HG03354 (cell line): ENCODE data around the gene GHRL.
"Not testable (repeated sequence)": the region's sequence is repeated elsewhere in the genome, so short reads cannot be mapped to it uniquely, and the experiment has no call there.

Experiments used
- ATAC-seq: cut with Tn5 transposase; IDR thresholded peaks from one replicate; pipeline ENCODE4 v1.9.1; 2021; ENCODE audit warnings: mild to moderate bottlenecking; ENCODE audit not compliant: unreplicated experiment, poor library complexity, severe bottlenecking

The GHRL gene

DNA sequence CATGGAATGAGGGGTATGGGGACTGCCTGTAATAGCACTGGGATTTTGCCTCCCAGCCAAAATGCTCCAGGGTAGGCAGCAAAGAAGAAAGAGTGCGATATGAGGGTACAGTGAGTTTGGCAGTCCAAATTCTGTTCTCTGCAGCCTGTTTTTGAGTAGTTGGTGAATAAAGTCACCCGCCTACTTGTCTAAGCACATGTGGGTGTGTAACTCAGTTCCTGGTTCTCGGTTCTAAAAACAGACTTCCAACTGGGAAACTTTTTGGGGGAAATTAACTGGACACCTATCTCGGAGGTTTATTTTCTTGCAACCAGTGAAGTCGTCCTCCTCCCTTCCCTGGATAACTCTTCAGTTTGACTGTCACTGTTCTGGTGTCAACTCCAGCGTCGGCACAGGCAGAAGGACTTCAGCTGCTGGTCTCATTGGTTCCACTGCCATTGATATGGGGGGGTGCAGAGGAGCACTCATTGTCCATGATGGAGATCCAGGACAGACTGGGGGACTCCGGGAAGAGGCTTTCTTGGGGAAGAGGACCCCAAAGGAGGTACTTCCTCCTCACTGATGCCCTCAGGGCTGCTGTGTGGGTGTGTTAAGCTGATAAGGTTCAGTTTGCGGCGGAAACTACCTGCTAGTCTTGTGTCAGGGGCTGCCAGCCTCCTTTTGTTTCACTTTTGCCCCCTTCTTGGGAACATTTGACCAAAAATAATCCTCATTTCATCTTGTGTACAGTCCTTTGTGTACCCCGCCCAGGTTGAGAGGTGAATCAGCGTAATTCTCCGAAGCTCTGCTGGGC lies 13.2 kb downstream of the GHRL start:
- ATAC-seq, result no peak

DNA sequence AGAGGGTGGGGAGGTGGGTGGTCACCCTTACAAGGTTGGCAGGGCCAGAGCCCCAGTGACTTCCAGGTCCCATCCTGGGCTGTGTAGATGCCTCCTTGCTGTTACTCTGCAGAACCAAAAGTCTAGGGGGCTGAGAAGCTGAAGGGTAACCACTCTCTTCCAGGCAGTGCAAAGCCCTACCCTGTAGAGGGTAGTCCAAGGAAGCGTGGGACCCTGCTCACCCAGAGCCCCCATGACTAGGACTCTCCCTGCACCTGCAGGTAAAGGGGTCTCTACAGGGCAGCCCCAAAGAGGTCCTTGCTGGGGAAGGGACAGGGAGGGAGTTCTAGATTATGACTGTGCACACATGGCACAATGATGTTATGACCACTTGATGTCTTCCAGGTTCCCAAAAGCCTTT lies 14.2 kb downstream of the GHRL start:
- no peak for ATAC-seq

DNA sequence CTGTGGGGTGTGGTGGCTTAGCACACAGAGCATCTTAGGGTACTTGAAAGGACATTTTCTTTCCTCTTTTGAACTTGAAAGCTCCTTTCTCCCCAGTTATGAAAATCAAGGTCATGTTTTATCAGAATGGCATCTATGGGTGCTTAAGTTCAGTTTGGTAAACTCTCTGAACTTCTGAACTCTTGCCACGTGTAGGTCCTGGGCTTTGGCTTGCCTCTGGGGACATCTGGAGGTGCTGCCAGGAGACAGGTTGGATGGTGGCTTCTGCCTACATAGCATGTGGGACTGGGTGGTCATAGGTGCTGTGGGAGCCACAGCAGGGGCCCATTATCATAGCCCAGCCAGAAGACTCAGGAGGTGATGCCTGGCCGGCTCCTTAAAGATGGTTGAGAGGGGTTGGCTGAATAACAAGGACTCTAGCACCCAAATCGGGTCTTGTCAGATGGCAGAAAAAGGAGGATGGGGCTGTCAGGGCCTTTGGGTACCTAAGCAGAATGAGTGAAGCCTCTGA lies 15.6 kb downstream of the GHRL start:
- ATAC-seq, result no peak

DNA sequence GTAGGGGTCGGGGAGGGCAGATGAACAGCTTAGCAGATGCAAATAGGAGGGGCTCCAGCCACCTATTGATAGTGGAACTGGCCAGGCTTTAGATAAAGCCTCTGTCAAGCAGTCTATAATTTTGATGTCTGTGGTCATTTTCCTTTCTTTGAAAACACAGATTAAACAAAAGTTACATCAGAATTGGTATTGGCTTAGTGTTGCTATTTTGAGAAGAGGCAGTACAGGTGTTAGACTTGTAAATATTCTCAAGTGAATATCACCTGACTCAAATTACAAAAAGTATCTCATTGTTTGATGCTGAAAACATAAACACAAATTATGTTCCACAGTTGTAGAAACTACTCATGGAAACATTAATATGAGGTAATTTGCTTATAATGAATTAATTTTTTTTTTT lies 18.1 kb downstream of the GHRL start:
- ATAC-seq, result no peak

DNA sequence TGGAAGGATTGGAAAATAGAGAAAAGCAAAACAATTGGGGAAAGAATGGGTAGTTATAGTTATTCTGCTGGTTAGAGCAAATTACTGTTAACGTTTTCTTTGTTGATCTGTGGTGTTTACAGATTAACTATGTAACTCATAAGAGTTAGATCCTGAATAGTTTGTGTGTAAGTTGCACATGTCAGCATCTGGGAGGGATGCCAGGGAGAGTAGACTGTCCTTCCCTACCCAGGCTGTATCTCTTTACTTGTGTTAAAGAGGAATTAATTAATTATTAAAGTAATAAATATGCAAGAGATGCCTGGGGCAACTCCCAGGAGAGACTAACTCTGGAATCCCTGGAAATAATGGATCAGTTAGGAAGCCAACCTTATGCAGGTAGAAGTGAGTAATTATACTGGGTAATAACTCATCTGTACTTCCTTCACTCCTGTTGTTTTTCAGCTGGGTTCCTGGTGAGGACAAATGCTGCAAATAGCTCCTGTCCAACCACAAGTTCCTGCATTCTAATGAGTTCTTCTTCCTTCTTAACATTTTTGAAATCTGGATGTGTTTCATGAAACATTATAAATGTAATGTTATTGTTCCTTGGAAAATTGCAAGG lies 18.9 kb downstream of the GHRL start:
- no peak for ATAC-seq

DNA sequence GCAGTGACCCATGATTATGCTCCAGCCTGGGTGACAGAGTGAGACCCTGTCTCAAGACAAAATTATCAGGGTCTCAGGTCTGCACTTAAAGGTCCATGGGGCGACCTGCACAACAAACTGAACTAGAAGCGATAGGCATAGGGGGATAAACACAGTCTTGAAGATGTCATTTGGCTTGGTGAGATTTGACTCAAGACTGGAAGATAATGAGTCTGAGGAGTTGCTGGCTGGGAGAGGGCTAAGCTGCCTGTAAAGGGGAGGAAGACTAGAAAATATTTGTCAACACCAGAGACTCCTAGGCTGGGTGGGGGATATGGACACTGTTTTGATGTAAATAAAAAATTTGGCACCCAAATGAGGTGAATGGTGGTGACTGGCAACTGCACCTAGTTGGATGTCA lies 19.8 kb downstream of the GHRL start:
- no peak for ATAC-seq

DNA sequence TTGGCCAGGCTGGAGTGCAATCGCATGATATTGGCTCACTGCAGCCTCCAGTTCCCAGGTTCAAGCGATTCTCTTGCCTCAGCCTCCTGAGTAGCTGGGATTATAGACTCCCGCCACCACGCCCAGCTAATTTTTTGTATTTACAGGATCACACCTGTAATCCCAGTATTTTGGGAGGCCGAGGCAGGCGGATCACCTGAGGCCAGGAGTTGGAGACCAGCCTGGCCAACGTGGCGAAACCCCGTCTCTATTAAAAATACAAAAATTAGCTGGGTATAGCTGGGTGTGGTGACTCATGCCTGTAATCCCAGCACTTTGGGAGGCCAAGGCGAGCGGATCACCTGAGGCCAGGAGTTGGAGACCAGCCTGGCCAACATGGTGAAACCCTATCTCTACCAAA lies 20.3 kb downstream of the GHRL start:
- ATAC-seq, result not testable (repeated sequence)

DNA sequence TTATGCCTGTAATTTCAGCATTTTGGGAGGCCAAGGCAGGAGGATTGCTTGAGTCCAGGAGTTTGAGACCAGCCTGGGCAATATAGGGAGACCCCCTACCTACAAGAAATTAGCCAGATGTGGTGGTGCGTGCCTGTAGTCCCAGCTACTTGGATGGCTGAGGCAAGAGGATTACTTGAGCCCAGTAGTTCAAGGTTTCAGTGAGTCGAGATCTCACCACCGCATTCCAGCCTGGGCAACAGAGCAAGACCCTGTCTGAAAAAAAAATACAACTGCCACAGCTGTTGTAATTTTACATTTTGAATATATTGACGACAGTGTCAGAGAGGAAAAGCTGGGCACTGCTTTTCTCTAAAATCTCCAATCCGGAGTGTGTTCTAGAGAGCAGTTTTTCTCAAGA lies 23.3 kb downstream of the GHRL start:
- ATAC-seq, result no peak

DNA sequence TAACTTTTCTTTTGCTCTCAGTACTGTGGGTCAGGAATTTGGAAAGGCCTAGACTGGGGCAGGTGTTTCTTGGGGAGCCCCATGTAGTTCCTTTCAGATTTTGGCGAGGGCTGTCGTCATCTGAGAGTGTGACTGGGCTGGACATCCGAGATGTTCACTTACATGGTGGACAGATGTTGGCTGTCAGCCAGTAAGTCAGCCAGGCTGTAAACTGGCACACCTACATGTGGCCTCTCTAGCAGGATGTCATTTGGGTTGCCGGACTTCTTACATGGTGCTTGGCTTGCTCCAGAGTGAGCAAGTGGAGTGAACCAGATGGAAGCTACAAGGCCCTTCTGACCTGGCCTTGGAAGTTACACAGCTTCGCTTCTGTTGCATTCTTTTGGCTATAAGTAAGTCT lies 23.8 kb downstream of the GHRL start:
- no peak for ATAC-seq

DNA sequence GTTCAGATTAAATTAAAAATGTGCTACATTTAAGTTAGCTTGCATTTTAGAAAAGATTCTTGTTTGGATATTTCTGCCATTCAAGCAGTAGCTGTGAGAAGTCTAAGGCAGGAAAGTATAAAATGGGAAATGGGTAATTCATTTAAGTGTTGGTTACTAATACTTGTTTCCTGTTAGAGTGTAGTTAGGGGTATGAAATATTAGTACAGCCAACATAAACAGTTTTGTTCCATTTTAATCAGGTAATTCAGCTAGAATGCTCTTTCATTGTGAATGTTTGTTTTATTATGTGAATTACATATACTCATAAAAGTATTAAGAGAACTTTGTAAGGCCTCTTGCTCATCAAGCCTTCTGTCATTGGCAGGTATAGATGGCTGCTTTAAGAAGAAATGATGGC lies 24.6 kb downstream of the GHRL start:
- no peak for ATAC-seq

DNA sequence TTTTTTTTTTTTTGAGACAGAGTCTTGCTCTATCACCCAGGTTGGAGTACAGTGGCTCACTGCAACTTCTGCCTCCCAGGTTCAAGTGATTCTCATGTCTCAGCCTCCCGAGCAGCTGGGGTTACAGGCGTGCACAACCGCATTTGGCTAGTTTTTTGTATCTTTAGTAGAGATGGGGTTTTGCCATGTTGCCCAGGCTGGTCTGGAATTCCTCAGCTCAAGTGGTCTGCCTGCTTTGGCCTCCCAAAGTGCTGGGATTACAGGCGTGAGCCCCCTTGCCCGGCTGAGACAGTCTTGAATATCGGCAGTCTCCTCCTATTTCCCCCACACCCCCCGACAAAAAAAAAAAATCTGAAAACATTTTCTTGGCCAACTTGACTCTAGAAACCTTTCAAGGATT lies 25.8 kb downstream of the GHRL start:
- not testable (repeated sequence) for ATAC-seq

DNA sequence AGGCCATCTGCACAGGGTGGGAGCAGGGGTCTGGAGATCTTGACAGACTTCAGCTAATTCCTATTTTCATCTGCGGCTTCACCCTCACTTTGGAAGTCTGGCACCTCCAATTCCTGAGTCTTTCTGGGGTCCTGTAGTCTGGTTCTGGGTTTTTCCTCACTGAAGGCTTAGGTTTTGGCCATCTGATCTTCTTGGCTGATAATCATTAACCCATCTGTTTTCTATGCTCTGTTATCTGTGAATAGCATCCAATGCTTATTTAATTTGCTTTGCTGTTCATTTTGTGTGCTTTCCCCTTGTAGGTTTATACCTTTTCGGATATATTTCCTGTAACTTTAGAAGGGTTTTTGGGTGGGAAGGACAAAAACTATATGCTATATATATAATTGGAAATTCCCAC lies 26.9 kb downstream of the GHRL start:
- ATAC-seq, result no peak

DNA sequence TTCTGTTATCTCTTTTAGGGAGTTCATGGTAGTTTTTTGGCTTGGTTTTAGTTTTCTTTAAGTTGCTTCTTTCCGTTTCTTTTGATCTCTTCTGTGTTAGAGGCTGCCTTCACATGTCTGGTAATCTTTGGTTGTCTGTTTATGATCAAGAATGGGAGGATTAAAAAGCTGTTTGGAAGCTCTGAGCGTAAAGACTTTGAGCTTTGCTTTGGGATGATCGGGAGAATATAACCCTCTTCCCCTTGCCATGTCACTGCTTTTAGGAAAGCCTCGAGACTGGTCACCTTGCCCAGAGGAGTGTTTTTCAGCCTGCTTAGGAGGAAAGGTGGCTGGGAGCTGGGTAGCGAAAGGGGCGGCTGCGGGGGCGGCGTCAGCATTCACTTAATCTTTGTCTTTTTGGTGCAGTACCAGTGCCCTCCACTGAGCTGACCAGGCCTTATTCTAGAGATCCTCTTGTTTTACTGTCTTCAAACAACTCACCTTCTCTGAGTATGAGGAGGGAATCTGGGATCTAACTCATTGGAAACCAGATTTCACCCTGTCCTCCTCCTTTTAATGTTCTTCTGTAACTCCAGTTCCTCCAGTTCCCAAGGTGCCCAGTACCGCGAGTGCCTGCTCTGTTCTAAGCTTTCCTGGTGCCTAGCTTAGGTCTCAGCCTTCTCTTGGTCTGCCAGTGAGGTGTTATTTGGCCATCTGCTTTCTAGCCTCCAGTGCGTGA lies 28.9 kb downstream of the GHRL start:
- ATAC-seq, result peak; percentile 78

DNA sequence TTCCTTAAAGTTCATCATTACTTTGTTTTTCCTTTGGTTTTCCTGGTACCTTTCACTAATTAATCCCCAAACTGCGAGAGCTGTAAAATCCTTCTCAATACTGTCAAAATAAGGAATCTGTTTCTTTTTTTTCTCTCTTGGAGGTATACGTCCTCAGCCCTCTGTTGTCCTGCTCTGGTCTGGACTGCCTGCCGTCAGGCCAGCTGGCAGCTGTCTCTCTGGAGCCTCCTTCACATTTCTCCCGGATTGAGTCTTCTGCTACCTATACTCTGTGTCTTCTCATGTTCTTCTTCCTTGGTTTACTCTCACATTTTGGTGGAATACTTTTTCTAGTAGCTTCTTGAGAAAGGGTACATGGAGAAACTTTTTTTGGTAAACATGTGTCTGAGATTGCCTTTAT lies 30.7 kb downstream of the GHRL start:
- ATAC-seq, result no peak

DNA sequence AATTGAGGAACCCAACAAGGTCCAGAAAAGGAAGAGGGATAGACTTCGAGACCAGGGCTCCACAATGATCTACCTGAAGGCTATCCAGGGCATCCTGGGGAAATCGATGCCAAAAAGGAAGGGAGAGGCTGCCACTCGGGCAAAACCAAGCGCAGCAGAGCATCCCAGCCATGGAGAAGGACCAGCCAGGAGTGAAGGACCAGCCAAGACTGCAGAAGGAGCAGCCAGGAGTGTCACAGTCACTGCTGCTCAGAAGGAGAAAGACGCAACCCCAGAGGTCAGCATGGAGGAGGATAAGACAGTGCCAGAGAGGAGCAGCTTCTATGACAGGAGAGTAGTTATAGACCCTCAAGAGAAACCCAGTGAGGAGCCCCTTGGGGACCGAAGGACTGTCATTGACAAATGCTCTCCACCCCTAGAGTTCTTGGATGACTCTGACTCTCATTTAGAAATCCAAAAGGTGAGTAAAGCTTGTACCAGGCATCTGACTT lies 32.5 kb downstream of the GHRL start:
- ATAC-seq, result no peak

DNA sequence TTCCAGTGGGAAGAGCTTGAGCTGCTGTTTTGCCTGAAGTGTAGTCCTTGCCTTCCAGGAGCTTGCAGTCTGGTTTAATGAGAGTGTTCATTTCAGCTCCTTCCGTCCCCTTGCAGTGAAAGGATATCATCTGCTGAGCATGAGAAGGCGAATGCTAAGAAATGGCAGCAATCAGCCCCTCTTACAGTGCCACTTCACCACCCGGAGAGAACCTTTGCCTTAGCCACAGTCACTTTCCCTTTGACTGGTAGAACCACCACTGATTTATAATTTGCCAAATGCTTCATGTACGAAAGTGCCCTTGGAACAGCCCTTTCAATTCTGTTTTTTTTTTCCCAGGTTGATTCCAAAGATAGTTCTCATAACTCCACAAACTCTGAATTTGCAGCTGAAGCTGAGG lies 32.9 kb downstream of the GHRL start:
- no peak for ATAC-seq

DNA sequence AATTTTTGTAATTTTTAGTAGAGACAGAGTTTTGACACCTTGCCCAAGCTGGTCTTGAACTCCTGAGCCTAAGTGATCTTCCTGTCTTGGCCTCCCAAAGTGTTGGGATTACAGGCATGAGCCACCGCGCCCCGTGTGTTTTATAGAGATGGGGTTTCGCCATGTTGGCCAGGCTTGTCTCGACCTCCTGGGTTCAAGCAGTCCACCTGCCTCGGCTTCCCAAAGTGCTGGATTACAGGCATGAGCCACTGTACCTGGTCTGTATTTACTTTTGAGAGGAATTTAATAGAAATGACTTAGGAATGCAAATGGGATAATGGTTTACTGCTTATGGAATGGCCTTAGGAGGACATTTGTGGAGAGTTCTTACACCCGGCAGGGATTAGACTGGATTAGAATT lies 33.7 kb downstream of the GHRL start:
- no peak for ATAC-seq

DNA sequence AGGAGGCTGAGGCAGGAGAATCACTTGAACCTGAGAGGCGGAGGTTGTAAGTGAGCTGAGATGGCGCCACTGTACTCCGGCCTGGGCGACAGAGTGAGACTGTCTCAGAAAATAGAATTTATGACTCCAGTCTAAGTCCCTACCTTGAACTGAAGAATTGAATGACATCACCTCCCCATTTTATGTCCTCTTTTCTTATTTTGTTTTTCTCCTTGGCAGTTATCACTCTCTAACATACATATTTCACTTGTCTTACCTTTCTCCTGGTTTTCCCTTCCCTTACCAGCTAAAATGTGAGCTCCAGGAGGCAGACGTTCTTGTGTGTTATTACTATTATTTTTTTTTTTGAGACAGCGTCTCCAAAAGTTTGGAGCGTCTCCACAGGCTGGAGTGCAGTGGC lies 36.9 kb downstream of the GHRL start:
- no peak for ATAC-seq

DNA sequence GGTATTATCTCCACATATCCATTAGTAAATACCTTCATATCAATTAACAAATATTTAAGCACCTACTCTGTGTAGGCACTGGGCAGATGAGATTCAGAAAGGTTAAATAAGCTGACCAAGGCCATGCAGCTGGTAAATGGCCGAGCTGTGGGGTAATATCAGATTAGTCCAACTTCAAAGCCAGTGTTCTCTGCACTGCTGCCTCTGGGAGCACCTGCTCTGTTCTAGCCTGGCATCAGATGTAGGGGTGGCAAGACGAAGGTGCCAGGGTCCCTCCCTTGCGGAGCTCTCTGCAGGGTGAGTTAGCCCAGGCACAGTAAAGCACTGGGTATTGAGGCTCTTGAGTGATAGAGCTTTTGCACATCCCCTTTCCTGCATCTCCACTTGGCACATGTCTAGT lies 39.0 kb downstream of the GHRL start:
- no peak for ATAC-seq

DNA sequence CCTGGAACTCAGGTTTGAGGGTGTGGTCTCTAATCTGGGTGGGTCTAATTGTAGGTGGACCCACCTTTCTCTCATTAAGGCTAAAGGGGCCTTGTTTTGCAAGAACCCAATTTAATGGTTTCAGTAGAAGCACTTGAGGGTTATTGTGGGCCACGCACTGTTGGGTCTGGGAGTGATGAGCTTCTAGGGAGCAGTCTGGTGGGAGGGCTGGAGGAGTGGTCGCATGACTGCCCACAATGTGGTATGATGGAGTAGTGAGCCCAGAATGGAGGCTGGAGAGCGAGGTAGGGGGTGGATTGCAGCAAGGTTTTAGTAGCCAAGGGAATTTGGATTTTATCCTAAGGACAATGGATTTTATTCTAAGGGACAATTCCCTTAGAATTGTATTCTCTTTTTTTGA lies 41.7 kb downstream of the GHRL start:
- no peak for ATAC-seq

DNA sequence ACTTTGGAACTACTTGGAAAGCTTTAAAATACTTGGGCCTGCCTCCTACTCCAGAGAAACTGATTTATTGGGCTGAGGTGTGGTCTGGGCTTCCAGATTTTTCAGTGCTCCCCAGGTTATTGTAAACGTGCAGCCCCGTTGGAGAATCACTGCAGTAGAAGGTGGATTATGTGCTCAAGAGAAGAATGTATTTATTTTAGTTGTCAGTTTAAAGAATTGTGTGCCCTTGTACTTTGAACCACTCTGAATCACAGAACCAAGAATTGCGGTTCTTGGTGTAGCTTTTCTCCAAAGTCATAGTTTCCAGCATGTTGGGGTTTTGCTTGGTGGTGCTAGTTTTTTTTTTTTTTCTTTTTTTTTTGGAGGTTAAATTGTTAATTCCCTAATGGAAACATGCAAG lies 42.9 kb downstream of the GHRL start:
- ATAC-seq, result no peak
